Ovary (tissue), 9 donors: ENCODE measurements around the gene JAG1. TPM values are rescaled to one million over a fixed set of nuclear protein-coding genes. Genes with fewer than 3 reads are reported as not detected.
"Not testable (repeated sequence)": the region's sequence is repeated elsewhere in the genome, so short reads cannot be mapped to it uniquely, and the experiment has no call there.

Source experiments
- DNase-seq, 5 donors: peaks; one replicate each; pipeline ENCODE4 v3.0.0-alpha.2; 2019 to 2020
- H3K27ac ChIP-seq, 2 donors: fragments of 200-600 bp; one replicate each; pipeline versions ENCODE4 v1.5.1 to v1.8.0; 2019 to 2022
- H3K27me3 ChIP-seq: fragments of 200-600 bp; one replicate; pipeline ENCODE4 v1.8.0; 2022
- H3K36me3 ChIP-seq: fragments of 200-600 bp; sonication (generic); one replicate; pipeline ENCODE4 v1.5.1; 2019
- H3K4me1 ChIP-seq: one replicate; pipeline ENCODE4 v1.8.1; 2013; ENCODE audit warnings: mild to moderate bottlenecking, moderate library complexity; ENCODE audit not compliant: insufficient read depth
- H3K4me3 ChIP-seq: fragments of 200-600 bp; sonication (generic); one replicate; pipeline ENCODE4 v1.5.1; 2017
- H3K9me3 ChIP-seq, 2 donors: fragments of 200-600 bp in 1 of 2; sonication (generic) in 1 of 2; one replicate each; pipeline versions ENCODE4 v1.5.1 to v1.8.1; 2013 to 2019; ENCODE audit warnings: mild to moderate bottlenecking in 1 of 2, moderate library complexity in 1 of 2
- EP300 ChIP-seq: sonication (generic); formaldehyde crosslinking; IDR thresholded peaks from one replicate; pipeline ENCODE4 v1.6.1; 2017; ENCODE audit warnings: antibody characterized with exemption
- POLR2A ChIP-seq: fragments of 450-650 bp; IDR thresholded peaks from one replicate; pipeline ENCODE4 v1.6.1; 2017; ENCODE audit warnings: antibody characterized with exemption, mild to moderate bottlenecking, moderate library complexity
- WGBS, 3 donors: extraction: QIAGEN DNeasy Blood & Tissue Kit in 1 of 3; methylation state at CpG; one replicate each; pipeline versions ENCODE4 v1.1.5 to v1.1.7; 2013 to 2017; 5-methylcytosine and 5-hydroxymethylcytosine counted together
- intact Hi-C, 4 donors: fragments of 100-400 bp; cut with DNase I; formaldehyde crosslinking; loops; one replicate each; pipeline versions ENCODE4 v1.11.0 to v1.15.1; 2022 to 2023
- polyA plus RNA-seq, 2 donors: library from polyadenylated mRNA; stranded (reverse); fragments of 200-250 nt in 1 of 2; fragments of 350-450 nt in 1 of 2; fragmentation: Illumina TruSeq in 1 of 2; extraction: RNeasy Lipid Tissue Mini Kit (QIAGEN cat#74804) in 1 of 2; gene quantifications; one replicate each; pipeline ENCODE4 v1.2.3, GENCODE V29; 2013 to 2014
- total RNA-seq, 7 donors: library from RNA; depleted of rRNA in 2 of 7; stranded (reverse); fragments of >200 nt in 2 of 7; fragmentation: NEBNext Ultra II Directional in 3 of 7; extraction: Animal tissue kit (Norgen Biotek cat#: 25700) in 3 of 7; gene quantifications; one replicate each; pipeline versions ENCODE4 v1.1.0 to v1.2.4, GENCODE V29; 2016 to 2023
- TF ChIP-seq, protein P1 (sequence below), 3 donors: fragments of 450-650 bp in 2 of 3; fragments of 200-600 bp in 1 of 3; IDR thresholded peaks; one replicate each; pipeline versions ENCODE4 v1.5.1 to v1.8.0; 2016 to 2022; ENCODE audit warnings: antibody characterized with exemption in 3 of 3, mild to moderate bottlenecking in 1 of 3
- donor health status: DM: no; HTN: no; CAD: no; lungs with moderate emphysema.
- donor health status: DM: no; HTN: no; CAD: no.
- donor health status: Bipolar disorder and iron deficiency.
- donor health status: DM: yes; HTN: yes; CAD: no.
- donor health status: DM: no; HTN: no; CAD: no.
- donor health status: DM: yes; HTN: yes; CAD: no.

Gene JAG1
- total and polyA plus RNA-seq, 9 donors, result 27.1 to 69.7 (median 41.0) TPM

DNA sequence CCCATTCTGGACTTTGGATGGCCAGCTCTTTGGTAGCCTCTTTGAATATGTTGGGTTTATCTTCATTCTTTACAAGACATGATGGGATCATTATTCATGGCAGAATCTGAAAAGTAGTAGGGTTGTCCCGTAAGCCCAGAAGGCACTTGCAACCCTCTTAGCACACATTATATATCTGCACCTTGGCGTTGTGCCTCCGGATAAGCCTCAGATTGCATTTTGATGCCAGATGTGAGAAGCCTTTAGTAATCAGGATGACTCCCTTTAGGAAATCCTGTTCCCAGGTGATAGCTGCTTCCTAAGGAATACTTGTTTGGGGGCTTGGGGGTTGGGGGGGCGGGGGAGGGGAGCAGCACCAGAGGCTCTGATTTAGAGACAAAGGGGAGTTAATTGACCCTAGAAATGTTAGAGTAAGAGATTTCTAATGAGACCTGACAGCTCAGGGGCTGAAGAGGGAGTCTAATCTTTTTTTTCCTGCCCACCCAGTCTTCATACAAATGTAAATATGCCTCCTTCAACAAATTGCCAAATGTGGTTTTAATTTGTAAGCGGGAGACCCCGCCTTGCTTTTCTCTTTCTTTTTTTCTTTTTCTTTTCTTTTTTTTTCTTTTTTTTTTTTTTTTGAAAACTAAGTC is 55.1 kb downstream of the JAG1 start:
- intact Hi-C loops, result no loop called here

DNA sequence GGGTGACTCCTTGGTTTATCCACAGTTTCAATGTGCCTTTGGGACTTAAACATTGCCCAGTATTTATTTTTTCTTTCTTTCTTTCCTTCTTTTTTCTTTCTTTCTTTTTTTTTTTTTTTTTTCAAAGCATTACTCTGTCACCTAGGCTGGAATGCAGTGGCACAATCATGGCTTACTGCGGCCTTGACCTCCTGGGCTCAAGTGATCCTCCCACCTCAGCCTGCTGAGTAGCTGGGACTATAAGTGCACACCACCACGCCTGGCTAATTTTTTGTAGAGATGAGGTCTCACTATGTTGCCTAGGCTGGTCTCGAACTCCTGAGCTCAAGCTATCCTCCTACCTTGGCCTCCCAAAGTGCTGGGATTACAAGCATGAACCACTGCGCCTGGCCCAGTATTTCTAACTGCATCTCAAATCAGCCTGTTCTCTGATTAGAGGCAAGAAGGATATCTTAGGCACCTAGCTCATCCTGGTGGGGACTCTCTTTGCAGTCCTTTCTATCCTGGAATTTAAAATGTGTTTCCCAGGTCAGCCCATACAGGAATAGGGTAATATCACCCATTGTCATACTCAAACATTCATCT is 56.2 kb downstream of the JAG1 start:
- H3K36me3 ChIP-seq, H3K4me1 ChIP-seq, DNase-seq, H3K9me3 ChIP-seq, H3K27me3 ChIP-seq, H3K27ac ChIP-seq, H3K4me3 ChIP-seq, intact Hi-C loops: not testable (repeated sequence)
- WGBS, 3 donors, result 94 to 97% (median 96%) methylated on average over 4 of the region's 4 CpGs

More for the DNA sequence above, 55.1 kb downstream of the JAG1 start:
- Histone ChIP-seq H3K4me3 (no peak overlapping the region), H3K9me3 (no peaks in the 10 kb centered on the region), H3K27ac (no peak overlapping the region), H3K4me1 (no peaks in the 10 kb centered on the region), H3K27me3 (no peaks in the 10 kb centered on the region), H3K36me3 (no peaks in the 10 kb centered on the region)
- 76 to 90% (median 85%) methylated on average over 6 of the region's 6 CpGs for WGBS, 3 donors
- DNase-seq, result no peak
- TF ChIP-seq, protein P1, sequence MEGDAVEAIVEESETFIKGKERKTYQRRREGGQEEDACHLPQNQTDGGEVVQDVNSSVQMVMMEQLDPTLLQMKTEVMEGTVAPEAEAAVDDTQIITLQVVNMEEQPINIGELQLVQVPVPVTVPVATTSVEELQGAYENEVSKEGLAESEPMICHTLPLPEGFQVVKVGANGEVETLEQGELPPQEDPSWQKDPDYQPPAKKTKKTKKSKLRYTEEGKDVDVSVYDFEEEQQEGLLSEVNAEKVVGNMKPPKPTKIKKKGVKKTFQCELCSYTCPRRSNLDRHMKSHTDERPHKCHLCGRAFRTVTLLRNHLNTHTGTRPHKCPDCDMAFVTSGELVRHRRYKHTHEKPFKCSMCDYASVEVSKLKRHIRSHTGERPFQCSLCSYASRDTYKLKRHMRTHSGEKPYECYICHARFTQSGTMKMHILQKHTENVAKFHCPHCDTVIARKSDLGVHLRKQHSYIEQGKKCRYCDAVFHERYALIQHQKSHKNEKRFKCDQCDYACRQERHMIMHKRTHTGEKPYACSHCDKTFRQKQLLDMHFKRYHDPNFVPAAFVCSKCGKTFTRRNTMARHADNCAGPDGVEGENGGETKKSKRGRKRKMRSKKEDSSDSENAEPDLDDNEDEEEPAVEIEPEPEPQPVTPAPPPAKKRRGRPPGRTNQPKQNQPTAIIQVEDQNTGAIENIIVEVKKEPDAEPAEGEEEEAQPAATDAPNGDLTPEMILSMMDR (IDR thresholded peaks at IDR 0.05), result no peak
- TF ChIP-seq EP300, result no peak
- no peak for TF ChIP-seq POLR2A

DNA sequence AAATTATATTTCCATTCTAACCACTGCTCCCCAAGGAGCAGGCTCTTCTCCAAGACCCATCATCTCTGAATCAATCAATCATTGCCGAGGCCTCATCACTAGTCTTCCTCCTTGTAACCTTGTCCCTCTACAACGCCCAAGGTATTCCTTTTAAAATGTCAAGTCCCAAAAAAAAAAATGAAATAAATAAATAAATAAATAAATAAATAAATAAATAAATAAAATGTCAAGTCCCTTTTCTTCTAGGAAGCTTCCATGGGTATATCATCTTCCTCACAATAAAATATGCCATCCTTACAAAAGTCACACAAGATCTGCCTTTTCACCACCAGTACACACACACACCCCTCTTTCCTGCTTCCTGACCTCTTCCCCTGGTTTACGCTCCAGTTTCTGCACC is 57.6 kb downstream of the JAG1 start:
- H3K4me3 ChIP-seq, result no peak overlapping the region
- H3K4me1 ChIP-seq, result no peaks in the 10 kb centered on the region
- no peak for DNase-seq
- TF ChIP-seq, protein P1 (IDR thresholded peaks at IDR 0.05), result no peak
- no peak for TF ChIP-seq POLR2A
- intact Hi-C loops, result no loop called here
- no peaks in the 10 kb centered on the region for H3K9me3 ChIP-seq
- H3K27ac ChIP-seq, result no peak overlapping the region
- WGBS, 3 donors, result 97 to 100% (median 97%) methylated on average over 3 of the region's 3 CpGs
- no peaks in the 10 kb centered on the region for H3K36me3 ChIP-seq
- no peaks in the 10 kb centered on the region for H3K27me3 ChIP-seq

DNA sequence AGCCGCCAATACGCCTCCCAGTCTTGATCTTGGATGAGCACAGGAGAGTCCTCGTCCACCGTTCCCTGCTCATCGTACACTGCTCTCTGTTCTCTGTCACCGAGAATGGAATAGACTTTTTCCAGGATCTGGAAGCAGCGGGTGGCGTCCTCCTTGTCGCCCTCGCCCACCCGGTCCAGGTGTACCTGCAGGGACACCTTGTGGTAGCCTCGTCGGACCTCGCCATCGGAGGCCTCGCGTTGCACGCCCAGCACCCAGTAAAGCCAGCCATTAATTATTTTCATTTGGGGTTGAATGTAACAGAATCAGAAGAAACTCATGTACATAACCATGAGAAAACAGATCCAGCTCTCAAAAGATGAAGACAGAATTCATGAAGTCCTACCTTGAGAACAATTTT is 59.9 kb downstream of the JAG1 start:
- WGBS, 3 donors, result 97% methylated on average over 18 of the region's 18 CpGs
- no peak for TF ChIP-seq EP300
- TF ChIP-seq POLR2A, result no peak
- TF ChIP-seq, protein P1 (IDR thresholded peaks at IDR 0.05), result no peak
- intact Hi-C loops, result no loop called here

DNA sequence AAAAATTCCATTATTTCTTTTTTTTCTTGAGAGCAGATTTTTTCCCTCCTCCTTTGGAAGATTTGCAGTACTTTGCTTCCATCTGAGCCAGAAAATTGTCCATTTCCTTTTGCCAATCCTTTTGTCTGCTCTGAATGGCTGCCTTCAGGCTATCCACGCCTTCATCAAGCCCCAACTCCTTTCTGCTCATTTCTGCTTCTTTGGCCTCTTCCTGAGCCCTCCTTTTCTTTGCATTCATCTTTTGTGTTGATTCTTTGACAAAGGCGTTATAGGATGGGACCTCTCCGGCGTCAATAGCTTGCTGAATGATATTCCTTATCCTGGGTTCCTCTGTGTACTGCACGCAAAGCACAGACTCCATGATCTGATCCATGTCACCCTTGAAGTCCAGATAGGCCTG is 60.4 kb downstream of the JAG1 start:
- H3K4me1 ChIP-seq, result peaks cover 10% of the 10 kb centered on the region
- H3K27me3 ChIP-seq, H3K27ac ChIP-seq, intact Hi-C loops, H3K9me3 ChIP-seq, H3K4me3 ChIP-seq, H3K36me3 ChIP-seq, DNase-seq: not testable (repeated sequence)
- WGBS, 3 donors, result 93 to 95% (median 95%) methylated on average over 5 of the region's 5 CpGs

More for the DNA sequence above, 59.9 kb downstream of the JAG1 start:
- peaks cover 9% of the 10 kb centered on the region for H3K4me1 ChIP-seq
- no peaks in the 10 kb centered on the region for H3K9me3 ChIP-seq
- H3K27me3 ChIP-seq, result no peaks in the 10 kb centered on the region
- H3K27ac ChIP-seq, result no peak overlapping the region
- H3K4me3 ChIP-seq, result no peak overlapping the region
- no peaks in the 10 kb centered on the region for H3K36me3 ChIP-seq
- DNase-seq, result no peak
